SK-N-SH treated with all-trans-retinoic acid at 6 μM for 48 hours (cell line): ENCODE data around the gene USP43.
"Not testable (repeated sequence)": the region's sequence is repeated elsewhere in the genome, so short reads cannot be mapped to it uniquely, and the experiment has no call there.

Experiments used
- ATAC-seq: fragments of 200-7000 bp; cut with Tn5 transposase; 3 replicates; pipeline ENCODE4 v1.9.1; 2020; ENCODE audit warnings: mild to moderate bottlenecking, moderate library complexity
- ARNTL ChIP-seq: fragments of 450-650 bp; formaldehyde crosslinking; IDR thresholded peaks from 2 replicates; pipeline ENCODE4 v1.5.0; 2020; ENCODE audit warnings: low read depth, mild to moderate bottlenecking, moderate library complexity, borderline replicate concordance
- GLIS3 ChIP-seq: fragments of 250-450 bp; sonication (Bioruptor Pico); IDR thresholded peaks from 2 replicates; pipeline ENCODE4 v1.5.0; 2020; ENCODE audit warnings: mild to moderate bottlenecking, moderate library complexity
- ISL1 ChIP-seq: fragments of 250-450 bp; sonication (Bioruptor Pico); IDR thresholded peaks from 2 replicates; pipeline ENCODE4 v2.1.2; 2022; ENCODE audit warnings: mild to moderate bottlenecking, moderate library complexity
- OSR1 ChIP-seq: fragments of 250-450 bp; sonication (Bioruptor Pico); IDR thresholded peaks from 2 replicates; pipeline ENCODE4 v1.8.0; 2022; ENCODE audit warnings: moderate library complexity, mild to moderate bottlenecking, inconsistent platforms
- PATZ1 ChIP-seq: fragments of 250-450 bp; sonication (Bioruptor Pico); IDR thresholded peaks from 2 replicates; pipeline ENCODE4 v1.8.0; 2020; ENCODE audit warnings: mild to moderate bottlenecking, moderate library complexity, borderline replicate concordance
- PPARA ChIP-seq: fragments of 250-450 bp; sonication (Bioruptor Pico); IDR thresholded peaks from 2 replicates; pipeline ENCODE4 v1.5.0; 2020; ENCODE audit warnings: mild to moderate bottlenecking, borderline replicate concordance
- SNAI2 ChIP-seq: fragments of 250-450 bp; sonication (Bioruptor Pico); IDR thresholded peaks from 2 replicates; pipeline ENCODE4 v1.5.0; 2020; ENCODE audit warnings: mild to moderate bottlenecking, moderate library complexity
- TCF4 ChIP-seq: fragments of 250-450 bp; sonication (Bioruptor Pico); IDR thresholded peaks from 2 replicates; pipeline ENCODE4 v1.8.0; 2021; ENCODE audit warnings: mild to moderate bottlenecking, moderate library complexity, borderline replicate concordance
- TOX ChIP-seq: fragments of 250-450 bp; sonication (Bioruptor Pico); IDR thresholded peaks from 2 replicates; pipeline ENCODE4 v1.8.0; 2021; ENCODE audit warnings: mild to moderate bottlenecking, moderate library complexity, borderline replicate concordance
- ZFP3 ChIP-seq: fragments of 250-450 bp; sonication (Bioruptor Pico); IDR thresholded peaks from 2 replicates; pipeline ENCODE4 v1.5.0; 2020; ENCODE audit warnings: mild to moderate bottlenecking, moderate library complexity
- ZFP30 ChIP-seq: fragments of 450-650 bp; formaldehyde crosslinking; IDR thresholded peaks from 2 replicates; pipeline ENCODE4 v1.5.0; 2022; ENCODE audit warnings: mild to moderate bottlenecking, moderate library complexity
- ZNF565 ChIP-seq: fragments of 450-650 bp; formaldehyde crosslinking; conservative IDR thresholded peaks from 2 replicates; pipeline ENCODE4 v1.5.0; 2020; ENCODE audit warnings: low read depth, mild to moderate bottlenecking, moderate library complexity
- ZNF70 ChIP-seq: fragments of 450-650 bp; formaldehyde crosslinking; IDR thresholded peaks from 2 replicates; pipeline ENCODE4 v1.5.0; 2020; ENCODE audit warnings: mild to moderate bottlenecking, moderate library complexity
- ZNF8 ChIP-seq: fragments of 450-650 bp; formaldehyde crosslinking; IDR thresholded peaks from 2 replicates; pipeline ENCODE4 v1.5.0; 2020; ENCODE audit warnings: mild to moderate bottlenecking, moderate library complexity
- TF ChIP-seq, protein P1 (sequence below): fragments of 250-450 bp; sonication (Bioruptor Pico); IDR thresholded peaks from 2 replicates; pipeline ENCODE4 v1.5.1; 2021; ENCODE audit warnings: mild to moderate bottlenecking, moderate library complexity
- TF ChIP-seq, protein P2 (sequence below): fragments of 250-450 bp; sonication (Bioruptor Pico); IDR thresholded peaks from 2 replicates; pipeline ENCODE4 v1.5.1; 2020; ENCODE audit warnings: low read depth, mild to moderate bottlenecking, moderate library complexity

Gene USP43

GRCh38 chr17:9647014-9647413 lies 1.7 kb downstream of the USP43 start:
- no peak for TF ChIP-seq TCF4
- TF ChIP-seq ZNF565 (CRISPR knock-in tag), result no peak
- no peak for TF ChIP-seq ARNTL (CRISPR knock-in tag)
- no peak for ATAC-seq

DNA sequence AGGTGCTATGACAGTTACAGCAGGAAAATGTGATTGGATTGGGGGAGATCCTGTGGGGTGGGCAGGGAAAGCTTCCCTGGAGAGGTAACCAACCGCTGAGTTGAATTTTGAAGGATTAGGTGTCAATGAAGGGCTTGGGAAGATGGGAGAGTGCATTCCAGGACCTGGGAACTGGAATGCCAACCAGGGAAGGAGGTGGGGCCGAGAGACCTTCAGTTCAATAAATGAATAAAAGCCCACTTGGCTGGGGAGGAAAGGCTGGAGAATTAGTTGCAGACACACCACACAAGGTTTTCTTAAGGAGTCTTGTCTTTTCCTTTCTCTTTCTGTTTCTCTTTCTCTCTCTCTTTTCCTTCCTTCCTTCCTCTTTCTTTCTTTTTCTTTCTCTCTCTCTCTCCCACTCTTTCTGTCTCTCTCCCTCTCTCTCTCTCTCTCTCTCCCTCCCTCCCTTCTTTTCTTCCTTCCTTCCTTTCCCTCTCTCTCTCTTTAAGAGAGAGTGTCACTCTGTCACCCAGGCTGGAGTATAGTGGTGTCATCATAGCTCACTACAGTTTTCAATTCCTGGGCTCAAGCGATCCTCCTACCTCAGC lies 3.3 kb downstream of the USP43 start:
- no peak for ATAC-seq
- TF ChIP-seq ZNF8 (CRISPR knock-in tag), result no peak
- no peak for TF ChIP-seq OSR1 (CRISPR knock-in tag)
- no peak for TF ChIP-seq SNAI2
- no peak for TF ChIP-seq ZNF565 (CRISPR knock-in tag)
- no peak for TF ChIP-seq GLIS3
- TF ChIP-seq ZNF70 (CRISPR knock-in tag), result no peak
- no peak for TF ChIP-seq ISL1 (CRISPR knock-in tag)
- no peak for TF ChIP-seq ARNTL (CRISPR knock-in tag)
- TF ChIP-seq, protein P1, sequence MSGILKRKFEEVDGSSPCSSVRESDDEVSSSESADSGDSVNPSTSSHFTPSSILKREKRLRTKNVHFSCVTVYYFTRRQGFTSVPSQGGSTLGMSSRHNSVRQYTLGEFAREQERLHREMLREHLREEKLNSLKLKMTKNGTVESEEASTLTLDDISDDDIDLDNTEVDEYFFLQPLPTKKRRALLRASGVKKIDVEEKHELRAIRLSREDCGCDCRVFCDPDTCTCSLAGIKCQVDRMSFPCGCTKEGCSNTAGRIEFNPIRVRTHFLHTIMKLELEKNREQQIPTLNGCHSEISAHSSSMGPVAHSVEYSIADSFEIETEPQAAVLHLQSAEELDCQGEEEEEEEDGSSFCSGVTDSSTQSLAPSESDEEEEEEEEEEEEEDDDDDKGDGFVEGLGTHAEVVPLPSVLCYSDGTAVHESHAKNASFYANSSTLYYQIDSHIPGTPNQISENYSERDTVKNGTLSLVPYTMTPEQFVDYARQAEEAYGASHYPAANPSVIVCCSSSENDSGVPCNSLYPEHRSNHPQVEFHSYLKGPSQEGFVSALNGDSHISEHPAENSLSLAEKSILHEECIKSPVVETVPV (CRISPR knock-in tag), result no peak
- no peak for TF ChIP-seq PPARA (CRISPR knock-in tag)
- TF ChIP-seq PATZ1 (CRISPR knock-in tag), result no peak
- TF ChIP-seq TCF4, result no peak
- no peak for TF ChIP-seq ZFP30 (CRISPR knock-in tag)
- TF ChIP-seq TOX (CRISPR knock-in tag), result no peak
- TF ChIP-seq, protein P2, sequence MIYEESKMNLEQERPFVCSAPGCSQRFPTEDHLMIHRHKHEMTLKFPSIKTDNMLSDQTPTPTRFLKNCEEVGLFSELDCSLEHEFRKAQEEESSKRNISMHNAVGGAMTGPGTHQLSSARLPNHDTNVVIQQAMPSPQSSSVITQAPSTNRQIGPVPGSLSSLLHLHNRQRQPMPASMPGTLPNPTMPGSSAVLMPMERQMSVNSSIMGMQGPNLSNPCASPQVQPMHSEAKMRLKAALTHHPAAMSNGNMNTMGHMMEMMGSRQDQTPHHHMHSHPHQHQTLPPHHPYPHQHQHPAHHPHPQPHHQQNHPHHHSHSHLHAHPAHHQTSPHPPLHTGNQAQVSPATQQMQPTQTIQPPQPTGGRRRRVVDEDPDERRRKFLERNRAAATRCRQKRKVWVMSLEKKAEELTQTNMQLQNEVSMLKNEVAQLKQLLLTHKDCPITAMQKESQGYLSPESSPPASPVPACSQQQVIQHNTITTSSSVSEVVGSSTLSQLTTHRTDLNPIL (CRISPR knock-in tag), result no peak

- TF ChIP-seq, protein P2 (CRISPR knock-in tag), result no peak
- ATAC-seq, result no peak
Observed at GRCh38 chr17:9658593-9659211, 13.4 kb downstream of the USP43 start.

GRCh38 chr17:9661027-9661426 lies 15.7 kb downstream of the USP43 start:
- ATAC-seq, result no peak
- TF ChIP-seq TCF4 (no peak), ISL1 (CRISPR knock-in tag) (no peak), PPARA (CRISPR knock-in tag) (no peak), GLIS3 (no peak), ZFP3 (CRISPR knock-in tag) (no peak)
- TF ChIP-seq, protein P1 (CRISPR knock-in tag), result no peak

GRCh38 chr17:9663511-9663910 lies 18.2 kb downstream of the USP43 start:
- ATAC-seq, result not testable (repeated sequence)
